Astrocyte (in vitro differentiated cells and primary cell): ENCODE measurements around the gene ABO.

Experiments
- EZH2 ChIP-seq: IDR thresholded peaks from 2 replicates; pipeline ENCODE4 v1.6.1; 2012; ENCODE audit warnings: mild to moderate bottlenecking, low read length, inconsistent platforms; ENCODE audit not compliant: insufficient read depth
- TF ChIP-seq, protein P1 (sequence below): IDR thresholded peaks from 2 replicates; pipeline ENCODE4 v1.5.1; 2011; ENCODE audit warnings: low read depth, mild to moderate bottlenecking, inconsistent platforms, low read length, moderate library complexity; ENCODE audit not compliant: insufficient read depth

DNA sequence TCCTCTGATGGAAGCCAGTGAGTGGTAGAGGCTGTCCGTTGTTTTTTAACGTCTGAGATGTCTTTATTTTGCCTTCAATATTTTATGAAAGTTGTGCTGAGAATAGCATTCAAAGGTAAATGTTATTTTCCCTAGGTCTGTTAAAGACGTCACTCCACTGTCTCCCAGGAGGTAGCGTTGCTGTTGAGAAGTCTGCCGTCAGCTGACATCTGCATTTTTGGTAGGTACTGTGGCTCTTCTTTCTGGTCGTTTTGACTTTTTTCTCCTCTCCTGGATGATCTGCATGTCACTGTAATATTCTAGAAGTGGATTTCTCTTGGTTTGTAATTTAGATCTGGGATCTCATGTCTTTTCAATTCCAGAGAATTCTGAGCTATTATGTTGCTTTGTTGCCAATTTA lies 34.6 kb upstream of the ABO start:
- TF ChIP-seq, protein P1, sequence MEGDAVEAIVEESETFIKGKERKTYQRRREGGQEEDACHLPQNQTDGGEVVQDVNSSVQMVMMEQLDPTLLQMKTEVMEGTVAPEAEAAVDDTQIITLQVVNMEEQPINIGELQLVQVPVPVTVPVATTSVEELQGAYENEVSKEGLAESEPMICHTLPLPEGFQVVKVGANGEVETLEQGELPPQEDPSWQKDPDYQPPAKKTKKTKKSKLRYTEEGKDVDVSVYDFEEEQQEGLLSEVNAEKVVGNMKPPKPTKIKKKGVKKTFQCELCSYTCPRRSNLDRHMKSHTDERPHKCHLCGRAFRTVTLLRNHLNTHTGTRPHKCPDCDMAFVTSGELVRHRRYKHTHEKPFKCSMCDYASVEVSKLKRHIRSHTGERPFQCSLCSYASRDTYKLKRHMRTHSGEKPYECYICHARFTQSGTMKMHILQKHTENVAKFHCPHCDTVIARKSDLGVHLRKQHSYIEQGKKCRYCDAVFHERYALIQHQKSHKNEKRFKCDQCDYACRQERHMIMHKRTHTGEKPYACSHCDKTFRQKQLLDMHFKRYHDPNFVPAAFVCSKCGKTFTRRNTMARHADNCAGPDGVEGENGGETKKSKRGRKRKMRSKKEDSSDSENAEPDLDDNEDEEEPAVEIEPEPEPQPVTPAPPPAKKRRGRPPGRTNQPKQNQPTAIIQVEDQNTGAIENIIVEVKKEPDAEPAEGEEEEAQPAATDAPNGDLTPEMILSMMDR = no peak
- no peak for TF ChIP-seq EZH2
